ENCODE results near the gene DHRSX. TPM values are rescaled to one million over a fixed set of nuclear protein-coding genes. Genes with fewer than 3 reads are reported as not detected.

The DHRSX gene
- total and polyA plus RNA-seq, 9 of the 15 experiments (the other 6 are each of a cell fraction or from before 2014, with no cell fraction given): 0.59 to 11.0 (median 6.2) TPM

- intact Hi-C loops (cut with micrococcal nuclease) (no loop called here), in situ Hi-C loops (cut with MboI) (no loop called here)
- no peaks in the 10 kb centered on the region for H3K27me3 ChIP-seq (ENCODE audit: control insufficient read depth in 2 of 2, insufficient read depth in 2 of 2, low read length in 2 of 2)
- WGBS (ENCODE audit: insufficient coverage, low coverage, missing lambda C conversion rate): 68% methylated on average over 2 of the region's 2 CpGs
- H3K9ac ChIP-seq (ENCODE audit: insufficient read depth in 1 of 2, low read depth in 2 of 2, low read length in 2 of 2): no peak overlapping the region
- ATAC-seq: no peak
- ChIA-PET CTCF (ENCODE audit: low intra/inter-chr PET ratio) (no interaction called here), POLR2A (no interaction called here)
- no peak overlapping the region for H3K4me3 ChIP-seq
- no peak for FAIRE-seq
- peak; percentile 52 for TF ChIP-seq ZNF121 (CRISPR knock-in tag; conservative IDR thresholded peaks at IDR 0.05)
- no peak for TF ChIP-seq SMAD4 (CRISPR knock-in tag; conservative IDR thresholded peaks at IDR 0.05)
- H3K9me1 ChIP-seq (ENCODE audit: control insufficient read depth, insufficient read depth, low read length): no peaks in the 10 kb centered on the region
- DNase-seq (ENCODE audit: extremely low read depth in 1 of 4, low spot score in 3 of 4): no peak
- BruUV-seq (replicated peaks): no TSS peak
- H3K27ac ChIP-seq (ENCODE audit: extremely low read depth, low read depth, low read length): no peak overlapping the region
- H2AFZ ChIP-seq (ENCODE audit: low read depth, low read length): no peak overlapping the region
- H4K20me1 ChIP-seq (replicated peaks; ENCODE audit: control insufficient read depth, insufficient read depth, low read length): no peaks in the 10 kb centered on the region
- H3K9me3 ChIP-seq (replicated peaks; ENCODE audit: control insufficient read depth, insufficient read depth, low read depth, low read length): 0 out of 2 replicates have a peak, but pooled peaks cover 2% of the 10 kb centered on the region
- no peaks in the 10 kb centered on the region for H3K36me3 ChIP-seq (ENCODE audit: control insufficient read depth, insufficient read depth, low read length)
- no peaks in the 10 kb centered on the region for H3K4me1 ChIP-seq (replicated peaks in 1 of 2; ENCODE audit: control insufficient read depth in 2 of 2, insufficient read depth in 2 of 2, low read length in 2 of 2)
- no peaks in the 10 kb centered on the region for H3K79me2 ChIP-seq (ENCODE audit: control insufficient read depth, insufficient read depth, low read length)
- H3K4me2 ChIP-seq (ENCODE audit: insufficient read depth, low read length): no peak overlapping the region
Observed at GRCh38 chrX:2435465-2435864, 65.3 kb downstream of the DHRSX start.

GRCh38 chrX:2434270-2435163 is 66.3 kb downstream of the DHRSX start:
- H3K4me2 ChIP-seq (ENCODE audit: insufficient read depth, low read length): no peak overlapping the region
- no peaks in the 10 kb centered on the region for H3K79me2 ChIP-seq (ENCODE audit: control insufficient read depth, insufficient read depth, low read length)
- ATAC-seq (no peak), DNase-seq (ENCODE audit: extremely low read depth in 1 of 4, low spot score in 3 of 4) (no peak), FAIRE-seq (no peak)
- no peaks in the 10 kb centered on the region for H3K27me3 ChIP-seq (ENCODE audit: control insufficient read depth in 2 of 2, insufficient read depth in 2 of 2, low read length in 2 of 2)
- CTCF ChIA-PET (ENCODE audit: low intra/inter-chr PET ratio): no interaction called here
- H3K36me3 ChIP-seq (ENCODE audit: control insufficient read depth, insufficient read depth, low read length): no peaks in the 10 kb centered on the region
- no peak overlapping the region for H3K4me3 ChIP-seq
- POLR2A ChIA-PET: no interaction called here
- intact Hi-C loops (cut with micrococcal nuclease) (no loop called here), in situ Hi-C loops (cut with MboI) (no loop called here)
- H3K9me3 ChIP-seq (replicated peaks; ENCODE audit: control insufficient read depth, insufficient read depth, low read depth, low read length): no peaks in the 10 kb centered on the region
- H3K27ac ChIP-seq (ENCODE audit: extremely low read depth, low read depth, low read length): no peak overlapping the region
- WGBS (ENCODE audit: insufficient coverage, low coverage, missing lambda C conversion rate): 56% methylated on average over 12 of the region's 12 CpGs
- H4K20me1 ChIP-seq (replicated peaks; ENCODE audit: control insufficient read depth, insufficient read depth, low read length): no peaks in the 10 kb centered on the region
- BruUV-seq (replicated peaks): no TSS peak
- peak; percentile 59; the same call in 1 of the 2 replicates for TF ChIP-seq ZNF121 (CRISPR knock-in tag; conservative IDR thresholded peaks at IDR 0.05)
- TF ChIP-seq MTA1 (IDR thresholded peaks at IDR 0.05; ENCODE audit: borderline replicate concordance): no peak
- no peaks in the 10 kb centered on the region; a peak in 1 of 5 replicates for H3K4me1 ChIP-seq (replicated peaks in 1 of 2; ENCODE audit: control insufficient read depth in 2 of 2, insufficient read depth in 2 of 2, low read length in 2 of 2)
- H2AFZ ChIP-seq (ENCODE audit: low read depth, low read length): no peak overlapping the region
- no peak overlapping the region for H3K9ac ChIP-seq (ENCODE audit: insufficient read depth in 1 of 2, low read depth in 2 of 2, low read length in 2 of 2)
- H3K9me1 ChIP-seq (ENCODE audit: control insufficient read depth, insufficient read depth, low read length): no peaks in the 10 kb centered on the region
